SK-N-SH treated with all-trans-retinoic acid at 6 μM for 48 hours (cell line): ENCODE results near the gene ZMYND19.

Experiments
- ATAC-seq: fragments of 200-7000 bp; cut with Tn5 transposase; 3 replicates; pipeline ENCODE4 v1.9.1; 2020; ENCODE audit warnings: mild to moderate bottlenecking, moderate library complexity
- ARNTL ChIP-seq: fragments of 450-650 bp; formaldehyde crosslinking; IDR thresholded peaks from 2 replicates; pipeline ENCODE4 v1.5.0; 2020; ENCODE audit warnings: low read depth, mild to moderate bottlenecking, moderate library complexity, borderline replicate concordance
- BACH2 ChIP-seq: fragments of 250-450 bp; sonication (Bioruptor Pico); IDR thresholded peaks from 2 replicates; pipeline ENCODE4 v1.9.0; 2021; ENCODE audit warnings: mild to moderate bottlenecking, borderline replicate concordance
- CSDC2 ChIP-seq: fragments of 250-450 bp; sonication (Bioruptor Pico); IDR thresholded peaks from 2 replicates; pipeline ENCODE4 v1.5.0; 2020; ENCODE audit warnings: mild to moderate bottlenecking, moderate library complexity
- ESRRG ChIP-seq: fragments of 250-450 bp; sonication (Bioruptor Pico); IDR thresholded peaks from 2 replicates; pipeline ENCODE4 v1.6.1; 2021; ENCODE audit warnings: mild to moderate bottlenecking
- GLIS3 ChIP-seq: fragments of 250-450 bp; sonication (Bioruptor Pico); IDR thresholded peaks from 2 replicates; pipeline ENCODE4 v1.5.0; 2020; ENCODE audit warnings: mild to moderate bottlenecking, moderate library complexity
- ISL1 ChIP-seq: fragments of 250-450 bp; sonication (Bioruptor Pico); IDR thresholded peaks from 2 replicates; pipeline ENCODE4 v2.1.2; 2022; ENCODE audit warnings: mild to moderate bottlenecking, moderate library complexity
- OSR1 ChIP-seq: fragments of 250-450 bp; sonication (Bioruptor Pico); IDR thresholded peaks from 2 replicates; pipeline ENCODE4 v1.8.0; 2022; ENCODE audit warnings: moderate library complexity, mild to moderate bottlenecking, inconsistent platforms
- POU6F1 ChIP-seq: fragments of 250-450 bp; sonication (Bioruptor Pico); IDR thresholded peaks from 2 replicates; pipeline ENCODE4 v1.8.0; 2021; ENCODE audit warnings: low read depth, mild to moderate bottlenecking, moderate library complexity, borderline replicate concordance
- PPARA ChIP-seq: fragments of 250-450 bp; sonication (Bioruptor Pico); IDR thresholded peaks from 2 replicates; pipeline ENCODE4 v1.5.0; 2020; ENCODE audit warnings: mild to moderate bottlenecking, borderline replicate concordance
- RARB ChIP-seq: fragments of 250-450 bp; sonication (Bioruptor Pico); IDR thresholded peaks from 2 replicates; pipeline ENCODE4 v1.8.0; 2021; ENCODE audit warnings: mild to moderate bottlenecking, moderate library complexity
- SNAI2 ChIP-seq: fragments of 250-450 bp; sonication (Bioruptor Pico); IDR thresholded peaks from 2 replicates; pipeline ENCODE4 v1.5.0; 2020; ENCODE audit warnings: mild to moderate bottlenecking, moderate library complexity
- TCF4 ChIP-seq: fragments of 250-450 bp; sonication (Bioruptor Pico); IDR thresholded peaks from 2 replicates; pipeline ENCODE4 v1.8.0; 2021; ENCODE audit warnings: mild to moderate bottlenecking, moderate library complexity, borderline replicate concordance
- TOX ChIP-seq: fragments of 250-450 bp; sonication (Bioruptor Pico); IDR thresholded peaks from 2 replicates; pipeline ENCODE4 v1.8.0; 2021; ENCODE audit warnings: mild to moderate bottlenecking, moderate library complexity, borderline replicate concordance
- TSHZ2 ChIP-seq: fragments of 250-450 bp; sonication (Bioruptor Pico); IDR thresholded peaks from 2 replicates; pipeline ENCODE4 v1.5.0; 2020; ENCODE audit warnings: mild to moderate bottlenecking, moderate library complexity
- ZC3H10 ChIP-seq: fragments of 250-450 bp; sonication (Bioruptor Pico); IDR thresholded peaks from 2 replicates; pipeline ENCODE4 v1.5.1; 2021; ENCODE audit warnings: mild to moderate bottlenecking, moderate library complexity
- ZFP3 ChIP-seq: fragments of 250-450 bp; sonication (Bioruptor Pico); IDR thresholded peaks from 2 replicates; pipeline ENCODE4 v1.5.0; 2020; ENCODE audit warnings: mild to moderate bottlenecking, moderate library complexity
- ZFP30 ChIP-seq: fragments of 450-650 bp; formaldehyde crosslinking; IDR thresholded peaks from 2 replicates; pipeline ENCODE4 v1.5.0; 2022; ENCODE audit warnings: mild to moderate bottlenecking, moderate library complexity
- ZNF565 ChIP-seq: fragments of 450-650 bp; formaldehyde crosslinking; conservative IDR thresholded peaks from 2 replicates; pipeline ENCODE4 v1.5.0; 2020; ENCODE audit warnings: low read depth, mild to moderate bottlenecking, moderate library complexity
- ZNF70 ChIP-seq: fragments of 450-650 bp; formaldehyde crosslinking; IDR thresholded peaks from 2 replicates; pipeline ENCODE4 v1.5.0; 2020; ENCODE audit warnings: mild to moderate bottlenecking, moderate library complexity
- ZNF8 ChIP-seq: fragments of 450-650 bp; formaldehyde crosslinking; IDR thresholded peaks from 2 replicates; pipeline ENCODE4 v1.5.0; 2020; ENCODE audit warnings: mild to moderate bottlenecking, moderate library complexity
- TF ChIP-seq, protein P1 (sequence below): fragments of 250-450 bp; sonication (Bioruptor Pico); IDR thresholded peaks from 2 replicates; pipeline ENCODE4 v1.8.0; 2020; ENCODE audit warnings: mild to moderate bottlenecking, moderate library complexity, borderline replicate concordance
- TF ChIP-seq, protein P2 (sequence below): fragments of 250-450 bp; sonication (Bioruptor Pico); IDR thresholded peaks from 2 replicates; pipeline ENCODE4 v1.5.1; 2021; ENCODE audit warnings: mild to moderate bottlenecking, moderate library complexity
- TF ChIP-seq, protein P3 (sequence below): fragments of 250-450 bp; sonication (Bioruptor Pico); IDR thresholded peaks from 2 replicates; pipeline ENCODE4 v1.5.1; 2020; ENCODE audit warnings: low read depth, mild to moderate bottlenecking, moderate library complexity

The ZMYND19 gene

GRCh38 chr9:137610944-137611343 is 20.6 kb upstream of the ZMYND19 start (continued):
- TF ChIP-seq ZNF70 (CRISPR knock-in tag) (no peak), ZC3H10 (CRISPR knock-in tag) (no peak)
- TF ChIP-seq, all 23 proteins: peak for 0

GRCh38 chr9:137607141-137607857 is 17.0 kb upstream of the ZMYND19 start:
- ATAC-seq: no peak
- TF ChIP-seq ZC3H10 (CRISPR knock-in tag): no peak
- no peak for TF ChIP-seq TSHZ2 (CRISPR knock-in tag)
- TF ChIP-seq, protein P1, sequence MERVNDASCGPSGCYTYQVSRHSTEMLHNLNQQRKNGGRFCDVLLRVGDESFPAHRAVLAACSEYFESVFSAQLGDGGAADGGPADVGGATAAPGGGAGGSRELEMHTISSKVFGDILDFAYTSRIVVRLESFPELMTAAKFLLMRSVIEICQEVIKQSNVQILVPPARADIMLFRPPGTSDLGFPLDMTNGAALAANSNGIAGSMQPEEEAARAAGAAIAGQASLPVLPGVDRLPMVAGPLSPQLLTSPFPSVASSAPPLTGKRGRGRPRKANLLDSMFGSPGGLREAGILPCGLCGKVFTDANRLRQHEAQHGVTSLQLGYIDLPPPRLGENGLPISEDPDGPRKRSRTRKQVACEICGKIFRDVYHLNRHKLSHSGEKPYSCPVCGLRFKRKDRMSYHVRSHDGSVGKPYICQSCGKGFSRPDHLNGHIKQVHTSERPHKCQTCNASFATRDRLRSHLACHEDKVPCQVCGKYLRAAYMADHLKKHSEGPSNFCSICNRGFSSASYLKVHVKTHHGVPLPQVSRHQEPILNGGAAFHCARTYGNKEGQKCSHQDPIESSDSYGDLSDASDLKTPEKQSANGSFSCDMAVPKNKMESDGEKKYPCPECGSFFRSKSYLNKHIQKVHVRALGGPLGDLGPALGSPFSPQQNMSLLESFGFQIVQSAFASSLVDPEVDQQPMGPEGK: no peak
- TF ChIP-seq TOX: no peak
- no peak for TF ChIP-seq BACH2 (CRISPR knock-in tag)
- TF ChIP-seq ISL1 (CRISPR knock-in tag): no peak
- no peak for TF ChIP-seq ARNTL
- TF ChIP-seq ZNF70 (CRISPR knock-in tag): no peak
- TF ChIP-seq ZFP3 (CRISPR knock-in tag): no peak
- TF ChIP-seq, protein P2, sequence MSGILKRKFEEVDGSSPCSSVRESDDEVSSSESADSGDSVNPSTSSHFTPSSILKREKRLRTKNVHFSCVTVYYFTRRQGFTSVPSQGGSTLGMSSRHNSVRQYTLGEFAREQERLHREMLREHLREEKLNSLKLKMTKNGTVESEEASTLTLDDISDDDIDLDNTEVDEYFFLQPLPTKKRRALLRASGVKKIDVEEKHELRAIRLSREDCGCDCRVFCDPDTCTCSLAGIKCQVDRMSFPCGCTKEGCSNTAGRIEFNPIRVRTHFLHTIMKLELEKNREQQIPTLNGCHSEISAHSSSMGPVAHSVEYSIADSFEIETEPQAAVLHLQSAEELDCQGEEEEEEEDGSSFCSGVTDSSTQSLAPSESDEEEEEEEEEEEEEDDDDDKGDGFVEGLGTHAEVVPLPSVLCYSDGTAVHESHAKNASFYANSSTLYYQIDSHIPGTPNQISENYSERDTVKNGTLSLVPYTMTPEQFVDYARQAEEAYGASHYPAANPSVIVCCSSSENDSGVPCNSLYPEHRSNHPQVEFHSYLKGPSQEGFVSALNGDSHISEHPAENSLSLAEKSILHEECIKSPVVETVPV: no peak
- no peak for TF ChIP-seq POU6F1 (CRISPR knock-in tag)
- TF ChIP-seq, protein P3, sequence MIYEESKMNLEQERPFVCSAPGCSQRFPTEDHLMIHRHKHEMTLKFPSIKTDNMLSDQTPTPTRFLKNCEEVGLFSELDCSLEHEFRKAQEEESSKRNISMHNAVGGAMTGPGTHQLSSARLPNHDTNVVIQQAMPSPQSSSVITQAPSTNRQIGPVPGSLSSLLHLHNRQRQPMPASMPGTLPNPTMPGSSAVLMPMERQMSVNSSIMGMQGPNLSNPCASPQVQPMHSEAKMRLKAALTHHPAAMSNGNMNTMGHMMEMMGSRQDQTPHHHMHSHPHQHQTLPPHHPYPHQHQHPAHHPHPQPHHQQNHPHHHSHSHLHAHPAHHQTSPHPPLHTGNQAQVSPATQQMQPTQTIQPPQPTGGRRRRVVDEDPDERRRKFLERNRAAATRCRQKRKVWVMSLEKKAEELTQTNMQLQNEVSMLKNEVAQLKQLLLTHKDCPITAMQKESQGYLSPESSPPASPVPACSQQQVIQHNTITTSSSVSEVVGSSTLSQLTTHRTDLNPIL: no peak
- no peak for TF ChIP-seq GLIS3 (CRISPR knock-in tag)
- TF ChIP-seq ESRRG (CRISPR knock-in tag): no peak
- TF ChIP-seq ZNF8 (CRISPR knock-in tag): no peak
- no peak for TF ChIP-seq SNAI2
- TF ChIP-seq, all 23 proteins: peak for 0

- no peak for ATAC-seq
- TF ChIP-seq BACH2 (CRISPR knock-in tag) (no peak), OSR1 (no peak), TCF4 (CRISPR knock-in tag) (no peak), ARNTL (no peak), CSDC2 (CRISPR knock-in tag) (no peak), ZNF565 (CRISPR knock-in tag) (no peak), ZFP30 (CRISPR knock-in tag) (no peak), ZC3H10 (CRISPR knock-in tag) (no peak), TSHZ2 (CRISPR knock-in tag) (no peak), RARB (CRISPR knock-in tag) (no peak), ESRRG (CRISPR knock-in tag) (no peak), PPARA (CRISPR knock-in tag) (no peak)
- TF ChIP-seq, protein P1: no peak
- TF ChIP-seq, protein P3: no peak
Measured at GRCh38 chr9:137606734-137607138, 16.4 kb upstream of the ZMYND19 start.
